ENCODE measurements around the gene GPR137C.

DNA sequence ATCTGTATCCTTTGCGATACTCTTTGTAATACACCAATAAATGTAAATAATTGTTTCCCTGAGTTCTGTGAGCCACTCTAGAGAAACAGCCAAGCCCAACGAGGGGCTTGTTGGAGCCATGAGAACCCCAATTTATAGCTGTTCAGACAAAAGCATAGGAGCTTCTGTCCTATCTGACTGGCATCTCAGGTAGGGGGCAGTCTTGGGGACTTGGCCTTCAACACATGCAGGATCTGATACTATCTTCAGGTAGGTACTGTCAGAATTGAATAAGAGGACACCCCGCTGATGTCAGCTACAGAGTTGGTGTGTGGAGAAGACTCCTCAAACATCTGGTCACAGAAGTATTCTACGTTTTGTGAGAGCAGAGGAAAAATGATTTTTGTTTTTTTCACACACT, 25.6 kb upstream of the GPR137C start:
- TF ChIP-seq POLR2A (IDR thresholded peaks at IDR 0.05) (no peak), CTCF (IDR thresholded peaks at IDR 0.05) (no peak)
